ENCODE data around the gene BBS4.
"Not testable (repeated sequence)": the region's sequence is repeated elsewhere in the genome, so short reads cannot be mapped to it uniquely, and the experiment has no call there.

The BBS4 gene

GRCh38 chr15:72725446-72725845 lies 39.4 kb downstream of the BBS4 start:
- TF ChIP-seq EZH2phosphoT487 (IDR thresholded peaks at IDR 0.05; ENCODE audit: low read length) (no peak), CTCF (IDR thresholded peaks at IDR 0.05; ENCODE audit: low read length) (no peak), EZH2 (optimal IDR thresholded peaks at IDR 0.05; ENCODE audit: low read depth, low read length) (no peak)
- Histone ChIP-seq H2AFZ (ENCODE audit: low read length) (no peak overlapping the region), H3K36me3 (replicated peaks; ENCODE audit: insufficient read depth, low read length) (no peaks in the 10 kb centered on the region), H3K4me3 (ENCODE audit: low read length) (no peak overlapping the region), H3K27me3 (replicated peaks; ENCODE audit: insufficient read depth, low read length) (no peaks in the 10 kb centered on the region), H3K4me2 (ENCODE audit: low read depth, low read length) (no peak overlapping the region), H3K9me2 (replicated peaks; ENCODE audit: insufficient read depth, low read length) (no peaks in the 10 kb centered on the region), H3K9ac (ENCODE audit: low read length) (no peak overlapping the region), H3K9me3 (replicated peaks; ENCODE audit: insufficient read depth, low read length) (no peaks in the 10 kb centered on the region), H3K79me2 (ENCODE audit: low read length) (no peaks in the 10 kb centered on the region), H3K27ac (ENCODE audit: low read length) (no peak overlapping the region), H3F3A (ENCODE audit: insufficient read depth, low read length) (no peaks in the 10 kb centered on the region), H3K4me1 (ENCODE audit: low read length) (peaks cover 12% of the 10 kb centered on the region), H4K20me1 (ENCODE audit: insufficient read depth, low read length) (no peaks in the 10 kb centered on the region)
- DNase-seq: no peak

- not testable (repeated sequence) for H3K27ac ChIP-seq (ENCODE audit: low read length); DNase-seq; H3K36me3 ChIP-seq (replicated peaks; ENCODE audit: insufficient read depth, low read length); H3F3A ChIP-seq (ENCODE audit: insufficient read depth, low read length); H2AFZ ChIP-seq (ENCODE audit: low read length); H3K9me3 ChIP-seq (replicated peaks; ENCODE audit: insufficient read depth, low read length); H3K4me2 ChIP-seq (ENCODE audit: low read depth, low read length); H3K9me2 ChIP-seq (replicated peaks; ENCODE audit: insufficient read depth, low read length); H3K27me3 ChIP-seq (replicated peaks; ENCODE audit: insufficient read depth, low read length); H4K20me1 ChIP-seq (ENCODE audit: insufficient read depth, low read length); H3K79me2 ChIP-seq (ENCODE audit: low read length); H3K9ac ChIP-seq (ENCODE audit: low read length); H3K4me3 ChIP-seq (ENCODE audit: low read length)
- peaks cover 12% of the 10 kb centered on the region for H3K4me1 ChIP-seq (ENCODE audit: low read length)
Observed at GRCh38 chr15:72725851-72726250, 39.8 kb downstream of the BBS4 start.

- H3K27me3 ChIP-seq (replicated peaks; ENCODE audit: insufficient read depth, low read length): no peaks in the 10 kb centered on the region
- no peaks in the 10 kb centered on the region for H3K36me3 ChIP-seq (replicated peaks; ENCODE audit: insufficient read depth, low read length)
- H2AFZ ChIP-seq (ENCODE audit: low read length): no peak overlapping the region
- no peak for DNase-seq
- H3K4me1 ChIP-seq (ENCODE audit: low read length): peaks cover 9% of the 10 kb centered on the region
- no peaks in the 10 kb centered on the region for H3K9me2 ChIP-seq (replicated peaks; ENCODE audit: insufficient read depth, low read length)
- H3K79me2 ChIP-seq (ENCODE audit: low read length): no peaks in the 10 kb centered on the region
- H4K20me1 ChIP-seq (ENCODE audit: insufficient read depth, low read length): no peaks in the 10 kb centered on the region
- no peak overlapping the region for H3K9ac ChIP-seq (ENCODE audit: low read length)
- H3K4me3 ChIP-seq (ENCODE audit: low read length): no peak overlapping the region
- TF ChIP-seq EZH2 (optimal IDR thresholded peaks at IDR 0.05; ENCODE audit: low read depth, low read length) (no peak), EZH2phosphoT487 (IDR thresholded peaks at IDR 0.05; ENCODE audit: low read length) (no peak), CTCF (IDR thresholded peaks at IDR 0.05; ENCODE audit: low read length) (no peak)
- no peaks in the 10 kb centered on the region for H3K9me3 ChIP-seq (replicated peaks; ENCODE audit: insufficient read depth, low read length)
- H3K4me2 ChIP-seq (ENCODE audit: low read depth, low read length): no peak overlapping the region
- no peak overlapping the region for H3K27ac ChIP-seq (ENCODE audit: low read length)
- H3F3A ChIP-seq (ENCODE audit: insufficient read depth, low read length): no peaks in the 10 kb centered on the region
Observed at GRCh38 chr15:72727154-72727553, 41.1 kb downstream of the BBS4 start.

GRCh38 chr15:72728249-72728648 lies 42.2 kb downstream of the BBS4 start:
- H3K27ac ChIP-seq (ENCODE audit: low read length); H4K20me1 ChIP-seq (ENCODE audit: insufficient read depth, low read length); H3K36me3 ChIP-seq (replicated peaks; ENCODE audit: insufficient read depth, low read length); H3K9me2 ChIP-seq (replicated peaks; ENCODE audit: insufficient read depth, low read length); H3K9me3 ChIP-seq (replicated peaks; ENCODE audit: insufficient read depth, low read length); H3K79me2 ChIP-seq (ENCODE audit: low read length); DNase-seq; H3F3A ChIP-seq (ENCODE audit: insufficient read depth, low read length); H3K4me2 ChIP-seq (ENCODE audit: low read depth, low read length); H3K9ac ChIP-seq (ENCODE audit: low read length); H3K4me3 ChIP-seq (ENCODE audit: low read length); H3K4me1 ChIP-seq (ENCODE audit: low read length); H2AFZ ChIP-seq (ENCODE audit: low read length); H3K27me3 ChIP-seq (replicated peaks; ENCODE audit: insufficient read depth, low read length): not testable (repeated sequence)

Data from MM.1S (cell line).